Heart right ventricle (tissue), 16 donors: ENCODE results near the gene NSL1. TPM values are rescaled to one million over a fixed set of nuclear protein-coding genes. Genes with fewer than 3 reads are reported as not detected.

ENCODE experiments used
- ATAC-seq, 8 donors: fragments of 200-7000 bp; cut with Tn5 transposase; one replicate each; pipeline ENCODE4 v1.9.1; 2020; ENCODE audit warnings: mild to moderate bottlenecking in 8 of 8, moderate library complexity in 8 of 8, moderate number of reproducible peaks in 1 of 8
- DNase-seq, 2 donors: peaks; one replicate each; pipeline ENCODE4 v3.0.0-alpha.2; 2020
- H3K27ac ChIP-seq, 10 donors: fragments of 200-600 bp; sonication (generic) in 2 of 10; one replicate each; pipeline versions ENCODE4 v1.5.0 to v1.8.0; 2020 to 2022; ENCODE audit warnings: mild to moderate bottlenecking in 3 of 10
- H3K27me3 ChIP-seq, 7 donors: fragments of 200-600 bp; one replicate each; pipeline ENCODE4 v1.8.0; 2021 to 2022; ENCODE audit warnings: mild to moderate bottlenecking in 2 of 7
- H3K36me3 ChIP-seq, 9 donors: fragments of 200-600 bp; sonication (generic) in 1 of 9; one replicate each; pipeline versions ENCODE4 v1.5.0 to v1.8.0; 2020 to 2022; ENCODE audit warnings: mild to moderate bottlenecking in 2 of 9
- H3K4me1 ChIP-seq, 9 donors: fragments of 200-600 bp; sonication (generic) in 1 of 9; one replicate each; pipeline versions ENCODE4 v1.5.0 to v1.8.0; 2020 to 2022; ENCODE audit warnings: mild to moderate bottlenecking in 4 of 9
- H3K4me3 ChIP-seq, 10 donors: fragments of 200-600 bp; sonication (generic) in 2 of 10; one replicate each; pipeline versions ENCODE4 v1.5.0 to v1.8.0; 2020 to 2022; ENCODE audit warnings: mild to moderate bottlenecking in 7 of 10, moderate library complexity in 2 of 10
- H3K9me3 ChIP-seq, 11 donors: fragments of 200-600 bp in 10 of 11; sonication (generic) in 2 of 11; one replicate each; pipeline versions ENCODE4 v1.5.0 to v1.8.0; 2013 to 2022; ENCODE audit warnings: mild to moderate bottlenecking in 2 of 11, control low read depth in 1 of 11, moderate library complexity in 1 of 11
- CTCF ChIP-seq, 9 donors: fragments of 200-600 bp; sonication (generic) in 2 of 9; IDR thresholded peaks; one replicate each; pipeline versions ENCODE4 v1.5.0 to v1.8.0; 2021 to 2022; ENCODE audit warnings: antibody characterized with exemption in 9 of 9, mild to moderate bottlenecking in 5 of 9, moderate library complexity in 1 of 9
- WGBS, 2 donors: extraction: QIAGEN DNeasy Blood & Tissue Kit; methylation state at CpG; one replicate each; pipeline ENCODE4 v1.1.7; 2013; ENCODE audit warnings: inconsistent platforms in 1 of 2; 5-methylcytosine and 5-hydroxymethylcytosine counted together
- intact Hi-C, 10 donors: fragments of 100-400 bp; cut with DNase I; formaldehyde crosslinking; loops; one replicate each; pipeline versions ENCODE4 v1.11.1 to v1.14.2; 2022
- polyA plus RNA-seq, 2 donors: library from polyadenylated mRNA; stranded (reverse); fragments of 200-250 nt; gene quantifications; one replicate each; pipeline ENCODE4 v1.2.3, GENCODE V29; 2013
- total RNA-seq, 10 donors: library from RNA; stranded (reverse); fragmentation: NEBNext Ultra II Directional in 3 of 10; extraction: Animal tissue kit (Norgen Biotek cat#: 25700) in 3 of 10; gene quantifications; one replicate each; pipeline versions ENCODE4 v1.2.1 to v1.2.4, GENCODE V29; 2021 to 2023
- donor health status: Arrhythmogenic right ventricular cardiomyopathy.
- donor health status: ischemic (EF 13 %, LVEDD 7.1; RV severe dilation, severe dysfunction).
- donor health status: healthy with polysubstance abuse.
- donor health status: DM: no; HTN: yes; CAD: no.
- donor health status: DM: no; HTN: no; CAD: no.
- donor health status: ischemic (EF 25% LVEDD 6.9; RV normal size, moderate dysfunction).
- donor health status: ischemic (EF 25% LVEDD 5.7; RV mildly dilated, moderate dysfunction).
- donor health status: healthy.
- donor health status: DM: yes; HTN: yes; CAD: no.
- donor health status: Ischemic cardiomyopathy.
- donor health status: ischemic (EF 35%, LVEDD 5.7; RV mildly dilated, moderate dysfunction).
- donor health status: nonischemic (EF 11% LVEDD 7.7; RV severe dilation, severe dysfunction).
- donor health status: DM: yes; HTN: yes; CAD: no.
- donor health status: PGD.
- donor health status: ischemic (EF 29% LVEDD 5.4; RV normal size, mild dysfunction).
- donor health status: nonischemic (EF 23%, LVEDD 6.1; RV moderate dilation, normal function).

The NSL1 gene
- total and polyA plus RNA-seq, 12 donors = 9.4 to 30.1 (median 23.7) TPM

DNA sequence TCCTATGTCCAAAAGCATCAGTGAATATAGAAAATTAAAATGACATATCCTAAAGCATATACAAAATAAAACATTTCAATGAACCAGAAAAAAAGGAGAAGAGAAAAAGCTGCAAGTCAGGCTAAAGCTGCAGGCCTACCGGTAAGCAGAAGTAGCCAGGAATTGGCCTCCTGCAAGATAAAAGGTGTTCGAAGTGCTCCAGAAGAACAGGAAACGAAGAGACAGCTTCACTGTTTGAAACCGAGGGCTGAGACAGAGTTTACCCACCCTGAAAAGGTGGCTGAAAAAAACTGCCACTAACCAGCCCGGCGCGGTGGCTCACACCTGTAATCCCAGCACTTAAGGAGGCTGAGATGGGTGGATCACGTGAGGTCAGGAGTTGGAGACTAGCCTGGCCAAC, 37.4 kb downstream of the NSL1 start:
- no peaks in the 10 kb centered on the region for H3K27me3 ChIP-seq

DNA sequence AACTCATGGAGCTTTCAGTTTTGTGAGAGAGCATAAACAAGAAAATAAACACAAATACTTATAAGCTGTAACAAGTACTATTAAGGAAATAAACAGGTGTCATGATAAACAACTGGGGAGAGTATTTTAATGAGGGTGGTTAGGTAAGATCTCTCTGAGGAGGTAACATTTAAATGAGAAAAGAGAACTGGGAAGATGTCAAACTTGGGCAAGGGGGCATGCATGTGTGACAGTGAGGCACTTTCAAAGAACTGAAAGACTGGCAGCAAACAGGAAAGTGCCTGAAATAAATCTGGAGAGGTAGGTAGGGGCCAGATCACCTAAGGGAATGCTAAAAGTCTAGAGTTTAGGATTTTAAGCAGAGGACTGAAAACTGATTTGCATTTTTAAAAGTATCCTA, 37.8 kb downstream of the NSL1 start:
- no peak for TF ChIP-seq CTCF (IDR thresholded peaks at IDR 0.05)
- H3K27me3 ChIP-seq = no peaks in the 10 kb centered on the region
- ATAC-seq (no peak), DNase-seq (no peak)
- H3K27ac ChIP-seq = peak overlapping the region in 1 of 10 donors; percentile 46
- H3K9me3 ChIP-seq = no peaks in the 10 kb centered on the region
- H3K4me3 ChIP-seq = no peak overlapping the region
- intact Hi-C loops = no loop called here
- H3K36me3 ChIP-seq = peaks cover 0 to 12% (median 0%) of the 10 kb centered on the region in 9 donors
- peaks cover 0 to 58% (median 36%) of the 10 kb centered on the region in 9 donors for H3K4me1 ChIP-seq

More for the DNA sequence above, 37.4 kb downstream of the NSL1 start:
- WGBS, 2 donors = 77 to 81% methylated on average over 8 of the region's 8 CpGs
- no peak for ATAC-seq
- TF ChIP-seq CTCF (IDR thresholded peaks at IDR 0.05) = no peak
- peaks cover 0 to 12% (median 0%) of the 10 kb centered on the region in 9 donors for H3K36me3 ChIP-seq
- H3K4me1 ChIP-seq = peaks cover 0 to 58% (median 36%) of the 10 kb centered on the region in 9 donors
- DNase-seq = no peak
- H3K27ac ChIP-seq = peak overlapping the region in 1 of 10 donors; percentile 46
- H3K9me3 ChIP-seq = no peaks in the 10 kb centered on the region
- no peak overlapping the region for H3K4me3 ChIP-seq
- intact Hi-C loops = no loop called here

DNA sequence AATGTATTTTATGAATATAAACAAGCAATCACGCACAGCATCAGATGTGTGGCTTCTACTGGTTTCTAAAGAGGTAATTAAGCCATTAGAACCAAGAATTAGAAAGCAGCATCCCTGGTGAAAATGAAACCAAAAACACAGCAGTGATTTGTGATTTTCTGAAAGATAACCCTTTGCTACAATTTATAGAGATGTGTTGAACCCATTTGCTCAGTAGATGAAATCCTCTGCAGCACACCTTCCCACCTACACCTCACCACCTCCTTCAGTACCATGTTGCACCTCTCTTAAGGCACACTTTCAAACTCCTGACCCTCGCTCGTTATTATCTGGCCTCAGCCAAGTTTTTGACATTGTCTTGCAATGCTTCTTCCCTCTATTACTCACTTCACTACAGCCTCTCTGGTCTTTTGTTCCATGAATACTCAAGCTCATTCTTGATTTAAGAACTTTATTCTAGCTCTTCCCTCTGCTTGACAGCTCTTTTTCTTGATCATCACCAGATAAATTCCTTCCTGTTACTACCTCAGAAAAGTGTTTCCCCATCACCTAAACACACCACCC, 38.6 kb downstream of the NSL1 start:
- 48 to 62% methylated on average over 3 of the region's 3 CpGs for WGBS, 2 donors
- intact Hi-C loops = no loop called here
- ATAC-seq = no peak
- no peak for TF ChIP-seq CTCF (IDR thresholded peaks at IDR 0.05)
- DNase-seq = no peak
- Histone ChIP-seq H3K4me1 (peaks cover 0 to 58% (median 36%) of the 10 kb centered on the region in 9 donors), H3K27ac (peak overlapping the region in 4 of 10 donors; percentile 7 to 77 (median 27)), H3K27me3 (no peaks in the 10 kb centered on the region), H3K36me3 (peaks cover 0 to 12% (median 0%) of the 10 kb centered on the region in 9 donors), H3K9me3 (no peaks in the 10 kb centered on the region), H3K4me3 (peak overlapping the region in 4 of 10 donors; percentile 2 to 28 (median 9))

DNA sequence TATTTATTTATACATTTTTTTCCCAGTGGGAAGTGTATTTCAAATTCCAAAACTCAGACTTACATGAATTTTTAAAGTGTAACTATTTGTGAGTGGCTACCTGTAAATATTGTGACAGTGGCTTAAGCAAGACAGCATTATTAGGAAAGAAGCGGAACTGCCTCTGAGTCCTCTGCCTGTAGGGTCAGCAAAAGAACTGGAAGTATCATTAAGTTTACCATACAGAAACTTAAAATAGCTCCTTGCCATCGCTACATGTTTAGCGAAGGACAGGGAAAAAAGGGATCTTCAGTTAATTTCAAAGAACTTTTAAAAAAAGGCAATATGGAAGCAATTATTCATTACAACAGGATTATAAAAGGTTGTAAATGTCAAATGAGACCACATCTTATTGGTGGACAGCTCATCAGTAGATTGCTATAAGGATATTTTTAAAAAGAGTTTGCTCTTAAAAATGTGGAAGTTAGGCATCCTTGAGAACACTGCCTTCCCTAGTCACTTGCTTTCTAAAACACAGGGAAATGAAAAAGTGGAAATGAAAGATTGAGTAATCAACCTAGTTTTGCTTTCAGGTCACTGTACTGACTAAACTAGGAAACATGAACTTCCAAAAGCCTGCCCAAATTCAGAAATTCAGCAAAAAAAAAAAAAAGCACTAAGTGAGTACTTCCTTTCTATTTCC, 39.2 kb downstream of the NSL1 start:
- ATAC-seq = peak in 7 of 8 donors; percentile 42 to 76 (median 67)
- H3K36me3 ChIP-seq = peaks cover 0 to 9% (median 0%) of the 10 kb centered on the region in 9 donors
- no peak for TF ChIP-seq CTCF (IDR thresholded peaks at IDR 0.05)
- DNase-seq = no peak
- H3K27me3 ChIP-seq = no peaks in the 10 kb centered on the region
- WGBS, 2 donors = 88 to 91% methylated on average over 3 of the region's 3 CpGs
- H3K9me3 ChIP-seq = no peaks in the 10 kb centered on the region
- intact Hi-C loops = no loop called here
- peak overlapping the region in 3 of 10 donors; percentile 2 to 28 (median 12) for H3K4me3 ChIP-seq
- H3K27ac ChIP-seq = peak overlapping the region in 3 of 10 donors; percentile 22 to 77 (median 32)
- peaks cover 0 to 58% (median 36%) of the 10 kb centered on the region in 9 donors for H3K4me1 ChIP-seq
